ENCODE data around the gene VSIG8. TPM values are rescaled to one million over a fixed set of nuclear protein-coding genes. Genes with fewer than 3 reads are reported as not detected.

Gene VSIG8
- total and polyA plus RNA-seq, 2 of the 4 experiments (the other 2 are of a cell fraction), result not detected

GRCh38 chr1:159847231-159847630 is 15.2 kb downstream of the VSIG8 start:
- Histone ChIP-seq H2AFZ (replicated peaks; ENCODE audit: low read length, poor library complexity) (no peak overlapping the region), H3K4me1 (ENCODE audit: control insufficient read depth, insufficient read depth, low read length) (peaks cover 2% of the 10 kb centered on the region; the same call in 1 of the 2 replicates), H3K23ac (ENCODE audit: low read depth, low read length) (no peak overlapping the region), H4K20me1 (ENCODE audit: insufficient read depth, low read length) (no peaks in the 10 kb centered on the region), H2BK20ac (ENCODE audit: low read depth, low read length) (no peak overlapping the region), H3K9me1 (ENCODE audit: insufficient read depth, low read length) (peaks cover 9% of the 10 kb centered on the region), H3K9me3 (ENCODE audit: control insufficient read depth, insufficient read depth, low read length) (no peaks in the 10 kb centered on the region), H3K4me2 (ENCODE audit: low read depth, low read length) (no peak overlapping the region), H3K14ac (replicated peaks; ENCODE audit: low read depth, low read length) (no peak overlapping the region), H2BK5ac (ENCODE audit: low read depth, low read length, poor library complexity, severe bottlenecking) (no peak overlapping the region), H2BK15ac (ENCODE audit: low read depth, low read length) (no peak overlapping the region), H4K8ac (ENCODE audit: low read depth in 2 of 2, low read length in 2 of 2) (no peak overlapping the region), H2BK120ac (ENCODE audit: low read depth, low read length) (no peak overlapping the region), H2AK5ac (ENCODE audit: low read depth, low read length) (no peak overlapping the region), H3K4ac (ENCODE audit: low read depth, low read length) (no peak overlapping the region), H2AK9ac (replicated peaks; ENCODE audit: low read depth, low read length, poor library complexity) (no peak overlapping the region), H3K9ac (ENCODE audit: low read depth, low read length) (no peak overlapping the region), H3K18ac (ENCODE audit: low read depth, low read length) (no peak overlapping the region), H3K27me3 (ENCODE audit: control insufficient read depth, insufficient read depth, low read length) (no peaks in the 10 kb centered on the region; the same call in 1 of the 2 replicates), H3K27ac (ENCODE audit: insufficient read depth, low read length) (no peak overlapping the region), H4K5ac (ENCODE audit: low read depth, low read length) (no peak overlapping the region), H3K56ac (ENCODE audit: extremely low read depth, insufficient read depth, low read length) (no peak overlapping the region), H4K91ac (ENCODE audit: insufficient read depth, low read depth, low read length) (no peak overlapping the region), H3K79me1 (ENCODE audit: low read depth in 1 of 2, low read length in 2 of 2) (peaks cover 0 to 6% of the 10 kb centered on the region in 2 experiments; a peak in 1 of 4 replicates), H3K4me3 (ENCODE audit: insufficient read depth, low read depth, low read length) (no peak overlapping the region), H3K36me3 (ENCODE audit: control insufficient read depth, insufficient read depth, low read length) (no peaks in the 10 kb centered on the region)
- TF ChIP-seq MXI1 (IDR thresholded peaks at IDR 0.05; ENCODE audit: borderline replicate concordance, low read depth, low read length), result no peak
- POLR2A ChIA-PET (ENCODE audit: unreplicated experiment), result no interaction called here
- CTCF ChIA-PET, result no interaction called here
- ATAC-seq (ENCODE audit: low read depth) (no peak), DNase-seq (no peak)
- in situ Hi-C loops (cut with MboI; ENCODE audit: low sequenced_read_pairs) (no loop called here), intact Hi-C loops (cut with micrococcal nuclease) (no loop called here), dilution Hi-C loops (cut with HindIII; ENCODE audit: low sequenced_read_pairs, unreplicated experiment) (no loop called here)
- no TSS peak for BruUV-seq (replicated peaks)
- WGBS, 2 experiments (ENCODE audit: extremely low coverage in 2 of 2, insufficient read length in 1 of 2), result 100% methylated on average over 1 of the region's 4 CpGs; no CpG with 5 or more reads in 1 of the 2 experiments

Data from IMR-90 (cell line).